A549 (cell line): ENCODE measurements around the gene MRPL11.

Source experiments
- HDAC2 ChIP-seq: fragments of 200-600 bp; sonication (generic); IDR thresholded peaks from 2 replicates; pipeline ENCODE4 v1.6.1; 2016
- HOXB5 ChIP-seq: fragments of 250-450 bp; sonication (Bioruptor Pico); IDR thresholded peaks from 2 replicates; pipeline ENCODE4 v1.5.0; 2020; ENCODE audit warnings: mild to moderate bottlenecking, moderate library complexity
- POLR2A ChIP-seq: IDR thresholded peaks from 2 replicates; pipeline ENCODE4 v1.6.1; 2012; ENCODE audit warnings: mild to moderate bottlenecking, low read length
- TF ChIP-seq, protein P1 (sequence below): fragments of 450-650 bp; IDR thresholded peaks from 2 replicates; pipeline ENCODE4 v1.6.1; 2014; ENCODE audit warnings: antibody characterized with exemption
- TF ChIP-seq, protein P2 (sequence below): fragments of >200 bp; sonication (Bioruptor Twin); formaldehyde crosslinking; IDR thresholded peaks from 3 replicates; pipeline ENCODE4 v1.5.1; 2016
- TF ChIP-seq, protein P3 (sequence below): fragments of >200 bp; sonication (Bioruptor Twin); formaldehyde crosslinking; IDR thresholded peaks from 3 replicates; pipeline ENCODE4 v1.6.1; 2016

DNA sequence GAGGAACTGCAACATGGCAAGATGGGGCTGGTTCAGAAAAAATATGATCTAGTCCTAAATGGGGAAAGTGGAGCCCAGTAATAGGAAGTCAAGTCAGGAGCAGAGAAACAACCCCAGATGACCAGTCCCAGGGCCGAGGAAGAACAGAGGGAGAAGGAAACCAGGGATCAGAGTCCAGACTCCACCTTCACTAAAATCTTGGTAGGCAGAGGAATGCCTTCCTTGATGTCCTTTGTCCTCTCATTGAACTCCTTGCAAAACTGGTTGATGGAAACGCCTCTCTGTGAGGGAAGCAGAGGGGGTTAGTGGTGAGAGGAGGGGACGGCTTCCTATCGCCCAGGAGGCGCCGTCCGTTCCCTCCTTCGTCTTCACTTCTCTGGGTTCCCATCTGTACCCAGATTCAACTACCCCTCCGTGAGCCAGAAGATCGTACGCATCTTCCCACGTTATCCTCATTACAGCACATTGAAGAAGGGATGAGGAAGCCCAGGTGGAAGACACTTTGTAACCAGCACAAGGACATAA lies 607 bp downstream of the MRPL11 start:
- TF ChIP-seq POLR2A, result no peak
- TF ChIP-seq, protein P1, sequence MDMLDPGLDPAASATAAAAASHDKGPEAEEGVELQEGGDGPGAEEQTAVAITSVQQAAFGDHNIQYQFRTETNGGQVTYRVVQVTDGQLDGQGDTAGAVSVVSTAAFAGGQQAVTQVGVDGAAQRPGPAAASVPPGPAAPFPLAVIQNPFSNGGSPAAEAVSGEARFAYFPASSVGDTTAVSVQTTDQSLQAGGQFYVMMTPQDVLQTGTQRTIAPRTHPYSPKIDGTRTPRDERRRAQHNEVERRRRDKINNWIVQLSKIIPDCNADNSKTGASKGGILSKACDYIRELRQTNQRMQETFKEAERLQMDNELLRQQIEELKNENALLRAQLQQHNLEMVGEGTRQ, result no peak
- TF ChIP-seq, protein P2, sequence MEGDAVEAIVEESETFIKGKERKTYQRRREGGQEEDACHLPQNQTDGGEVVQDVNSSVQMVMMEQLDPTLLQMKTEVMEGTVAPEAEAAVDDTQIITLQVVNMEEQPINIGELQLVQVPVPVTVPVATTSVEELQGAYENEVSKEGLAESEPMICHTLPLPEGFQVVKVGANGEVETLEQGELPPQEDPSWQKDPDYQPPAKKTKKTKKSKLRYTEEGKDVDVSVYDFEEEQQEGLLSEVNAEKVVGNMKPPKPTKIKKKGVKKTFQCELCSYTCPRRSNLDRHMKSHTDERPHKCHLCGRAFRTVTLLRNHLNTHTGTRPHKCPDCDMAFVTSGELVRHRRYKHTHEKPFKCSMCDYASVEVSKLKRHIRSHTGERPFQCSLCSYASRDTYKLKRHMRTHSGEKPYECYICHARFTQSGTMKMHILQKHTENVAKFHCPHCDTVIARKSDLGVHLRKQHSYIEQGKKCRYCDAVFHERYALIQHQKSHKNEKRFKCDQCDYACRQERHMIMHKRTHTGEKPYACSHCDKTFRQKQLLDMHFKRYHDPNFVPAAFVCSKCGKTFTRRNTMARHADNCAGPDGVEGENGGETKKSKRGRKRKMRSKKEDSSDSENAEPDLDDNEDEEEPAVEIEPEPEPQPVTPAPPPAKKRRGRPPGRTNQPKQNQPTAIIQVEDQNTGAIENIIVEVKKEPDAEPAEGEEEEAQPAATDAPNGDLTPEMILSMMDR, result no peak
- TF ChIP-seq HOXB5 (CRISPR knock-in tag), result no peak
- TF ChIP-seq HDAC2, result no peak
- TF ChIP-seq, protein P3, sequence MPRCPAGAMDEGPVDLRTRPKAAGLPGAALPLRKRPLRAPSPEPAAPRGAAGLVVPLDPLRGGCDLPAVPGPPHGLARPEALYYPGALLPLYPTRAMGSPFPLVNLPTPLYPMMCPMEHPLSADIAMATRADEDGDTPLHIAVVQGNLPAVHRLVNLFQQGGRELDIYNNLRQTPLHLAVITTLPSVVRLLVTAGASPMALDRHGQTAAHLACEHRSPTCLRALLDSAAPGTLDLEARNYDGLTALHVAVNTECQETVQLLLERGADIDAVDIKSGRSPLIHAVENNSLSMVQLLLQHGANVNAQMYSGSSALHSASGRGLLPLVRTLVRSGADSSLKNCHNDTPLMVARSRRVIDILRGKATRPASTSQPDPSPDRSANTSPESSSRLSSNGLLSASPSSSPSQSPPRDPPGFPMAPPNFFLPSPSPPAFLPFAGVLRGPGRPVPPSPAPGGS, result no peak
